ENCODE data around the gene KCNJ5. TPM values are rescaled to one million over a fixed set of nuclear protein-coding genes. Genes with fewer than 3 reads are reported as not detected.

The KCNJ5 gene
- total and polyA plus RNA-seq, 2 experiments from 2014 or later: under 0.01 TPM; not detected in 1

DNA sequence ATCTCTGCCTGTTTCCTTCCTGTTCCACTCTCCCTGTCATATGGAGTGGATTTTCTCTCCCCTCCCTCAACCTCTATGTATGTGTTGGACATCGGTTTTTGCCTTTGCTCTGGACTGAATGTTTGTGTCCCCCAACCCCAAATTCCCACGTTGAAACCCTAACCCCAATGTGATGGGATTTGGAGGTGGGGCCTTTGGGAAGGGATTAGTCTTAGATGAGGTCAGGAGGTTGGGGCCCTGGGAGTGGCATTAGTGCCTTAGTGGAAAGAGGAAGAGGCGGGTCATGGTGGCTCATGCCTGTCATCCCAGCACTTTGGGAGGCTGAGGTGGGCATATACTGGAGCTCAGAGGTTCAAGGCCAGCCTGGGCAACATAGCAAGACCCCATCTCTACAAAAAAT lies 39.9 kb downstream of the KCNJ5 start:
- H3K4me3 ChIP-seq: no peak overlapping the region
- no peaks in the 10 kb centered on the region for H3K9me2 ChIP-seq (ENCODE audit: insufficient read depth)
- H2AFZ ChIP-seq: no peak overlapping the region
- H3K79me2 ChIP-seq (ENCODE audit: insufficient read depth): no peaks in the 10 kb centered on the region
- 61 to 64% methylated on average over 3 of the region's 3 CpGs for WGBS, 2 experiments (ENCODE audit: low coverage in 1 of 2, low lambda C conversion rate in 2 of 2, missing lambda C conversion rate in 2 of 2)
- no peaks in the 10 kb centered on the region for H4K20me1 ChIP-seq (ENCODE audit: insufficient read depth)
- H3K9ac ChIP-seq: no peak overlapping the region
- no peak for TF ChIP-seq EZH2 (IDR thresholded peaks at IDR 0.05; ENCODE audit: insufficient read depth, poor library complexity, severe bottlenecking)
- H3K27me3 ChIP-seq (replicated peaks; ENCODE audit: insufficient read depth): peaks cover 18% of the 10 kb centered on the region
- DNase-seq: no peak
- no peaks in the 10 kb centered on the region for H3F3A ChIP-seq (ENCODE audit: insufficient read depth)
- in situ Hi-C loops (cut with MboI): no loop called here
- no peaks in the 10 kb centered on the region for H3K9me3 ChIP-seq (ENCODE audit: low read depth)
- H3K4me1 ChIP-seq (ENCODE audit: insufficient read depth): no peaks in the 10 kb centered on the region
- H3K36me3 ChIP-seq (ENCODE audit: low read depth): no peaks in the 10 kb centered on the region
- H3K4me2 ChIP-seq (ENCODE audit: unreplicated experiment): no peak overlapping the region
- no peak overlapping the region for H3K27ac ChIP-seq

DNA sequence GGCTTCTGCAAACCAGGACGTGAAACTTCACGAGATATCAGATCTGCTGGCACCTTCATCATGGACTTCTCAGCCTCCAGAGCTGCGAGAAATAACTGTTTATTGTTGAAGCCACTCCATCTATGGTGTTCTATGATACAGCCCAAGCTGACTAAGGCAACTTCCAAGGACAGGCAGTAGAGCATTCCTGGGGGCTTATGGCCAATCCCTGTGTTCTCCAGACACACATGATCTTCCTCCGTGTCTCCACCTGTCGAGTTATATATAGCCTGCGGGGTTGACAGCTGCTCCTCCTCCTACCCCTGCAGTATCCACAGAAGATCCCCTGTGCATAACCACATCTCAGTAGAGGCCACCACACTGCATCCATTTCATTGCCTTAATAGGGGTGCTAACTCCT lies 40.5 kb downstream of the KCNJ5 start:
- Histone ChIP-seq H3K27ac (no peak overlapping the region), H2AFZ (no peak overlapping the region), H3K4me1 (ENCODE audit: insufficient read depth) (no peaks in the 10 kb centered on the region), H3K9ac (no peak overlapping the region), H3K36me3 (ENCODE audit: low read depth) (no peaks in the 10 kb centered on the region), H3K4me3 (no peak overlapping the region), H3K4me2 (ENCODE audit: unreplicated experiment) (no peak overlapping the region), H3K79me2 (ENCODE audit: insufficient read depth) (no peaks in the 10 kb centered on the region), H3K9me3 (ENCODE audit: low read depth) (no peaks in the 10 kb centered on the region), H3F3A (ENCODE audit: insufficient read depth) (no peaks in the 10 kb centered on the region), H4K20me1 (ENCODE audit: insufficient read depth) (no peaks in the 10 kb centered on the region), H3K27me3 (replicated peaks; ENCODE audit: insufficient read depth) (peaks cover 13% of the 10 kb centered on the region), H3K9me2 (ENCODE audit: insufficient read depth) (no peaks in the 10 kb centered on the region)
- in situ Hi-C loops (cut with MboI): no loop called here
- 74 to 78% methylated on average over 6 of the region's 6 CpGs for WGBS, 2 experiments (ENCODE audit: low coverage in 1 of 2, low lambda C conversion rate in 2 of 2, missing lambda C conversion rate in 2 of 2)
- TF ChIP-seq EZH2 (IDR thresholded peaks at IDR 0.05; ENCODE audit: insufficient read depth, poor library complexity, severe bottlenecking): no peak
- no peak for DNase-seq

DNA sequence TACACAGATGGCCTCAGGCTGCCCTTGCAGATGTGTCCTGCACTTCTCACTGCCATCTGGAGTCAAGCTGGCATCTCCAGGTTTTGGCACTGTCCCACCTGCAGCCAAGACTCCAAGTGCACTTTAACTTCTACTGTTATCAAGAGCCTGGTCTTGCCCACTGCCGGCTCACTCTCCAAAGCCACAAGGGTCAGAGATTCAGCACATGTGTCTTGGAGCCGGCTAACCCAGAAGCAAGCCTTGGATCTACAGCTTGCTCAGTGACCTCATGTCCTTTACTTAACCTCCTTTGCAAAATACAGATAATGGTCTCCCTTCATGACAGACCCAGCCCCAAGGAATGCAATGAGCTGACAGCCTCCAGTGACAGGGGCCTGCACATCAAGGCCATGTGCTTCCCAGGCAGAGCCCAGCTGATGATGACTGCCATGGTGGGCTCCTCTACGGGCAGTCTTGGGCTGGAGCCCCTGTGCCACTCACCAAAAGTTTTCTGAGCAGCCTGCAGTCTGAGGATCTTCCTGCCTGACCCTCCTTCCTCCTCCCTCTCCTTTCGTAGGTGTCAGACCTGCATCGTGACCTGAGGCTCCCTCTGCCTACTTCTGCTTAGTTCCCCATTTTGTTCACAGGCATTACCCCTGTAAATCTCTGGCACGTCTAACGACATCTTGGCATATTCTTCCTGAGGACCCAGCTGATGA lies 42.5 kb downstream of the KCNJ5 start:
- Histone ChIP-seq H3K4me1 (ENCODE audit: insufficient read depth) (no peaks in the 10 kb centered on the region), H3K9me3 (ENCODE audit: low read depth) (no peaks in the 10 kb centered on the region), H4K20me1 (ENCODE audit: insufficient read depth) (no peaks in the 10 kb centered on the region), H3K27me3 (replicated peaks; ENCODE audit: insufficient read depth) (peaks cover 7% of the 10 kb centered on the region; the same call in 1 of the 2 replicates), H3K9ac (no peak overlapping the region), H3K36me3 (ENCODE audit: low read depth) (no peaks in the 10 kb centered on the region), H3K27ac (no peak overlapping the region), H3K4me2 (ENCODE audit: unreplicated experiment) (no peak overlapping the region), H2AFZ (no peak overlapping the region), H3K79me2 (ENCODE audit: insufficient read depth) (no peaks in the 10 kb centered on the region), H3F3A (ENCODE audit: insufficient read depth) (no peaks in the 10 kb centered on the region), H3K4me3 (no peak overlapping the region), H3K9me2 (ENCODE audit: insufficient read depth) (no peaks in the 10 kb centered on the region)
- in situ Hi-C loops (cut with MboI): no loop called here
- WGBS, 2 experiments (ENCODE audit: low coverage in 1 of 2, low lambda C conversion rate in 2 of 2, missing lambda C conversion rate in 2 of 2): 63 to 64% methylated on average over 7 of the region's 7 CpGs
- DNase-seq: no peak
- TF ChIP-seq EZH2phosphoT487 (IDR thresholded peaks at IDR 0.05; ENCODE audit: insufficient read depth, low read depth): no peak
- no peak for TF ChIP-seq EZH2 (IDR thresholded peaks at IDR 0.05; ENCODE audit: insufficient read depth, poor library complexity, severe bottlenecking)

DNA sequence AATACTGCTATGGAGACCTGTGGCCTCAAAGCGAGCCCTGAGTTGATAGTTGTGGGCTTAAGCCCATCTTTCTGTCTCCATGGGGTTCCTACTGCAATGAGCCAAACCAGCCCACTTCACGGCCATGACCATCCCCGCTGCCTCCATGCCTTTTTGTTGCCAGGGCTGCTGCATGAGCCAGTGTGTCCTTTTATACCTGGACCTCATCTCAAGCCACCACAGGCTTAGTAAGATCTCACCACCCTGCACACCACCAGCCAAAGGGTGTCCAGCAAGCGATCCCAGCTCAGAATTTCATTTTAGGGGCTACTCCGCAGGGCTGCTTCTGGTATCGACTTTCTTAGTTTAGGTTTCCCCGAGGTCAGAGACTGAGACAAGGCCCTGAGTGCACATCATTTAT lies 43.2 kb downstream of the KCNJ5 start:
- 72 to 74% methylated on average over 7 of the region's 7 CpGs for WGBS, 2 experiments (ENCODE audit: low coverage in 1 of 2, low lambda C conversion rate in 2 of 2, missing lambda C conversion rate in 2 of 2)
- H3K9me3 ChIP-seq (ENCODE audit: low read depth): no peaks in the 10 kb centered on the region
- peaks cover 11% of the 10 kb centered on the region; the same call in 1 of the 2 replicates for H3K27me3 ChIP-seq (replicated peaks; ENCODE audit: insufficient read depth)
- H3K4me3 ChIP-seq: no peak overlapping the region
- no peaks in the 10 kb centered on the region for H3F3A ChIP-seq (ENCODE audit: insufficient read depth)
- H4K20me1 ChIP-seq (ENCODE audit: insufficient read depth): no peaks in the 10 kb centered on the region
- H3K9me2 ChIP-seq (ENCODE audit: insufficient read depth): no peaks in the 10 kb centered on the region
- in situ Hi-C loops (cut with MboI): no loop called here
- no peaks in the 10 kb centered on the region for H3K79me2 ChIP-seq (ENCODE audit: insufficient read depth)
- no peaks in the 10 kb centered on the region for H3K36me3 ChIP-seq (ENCODE audit: low read depth)
- H3K9ac ChIP-seq: no peak overlapping the region
- H3K4me1 ChIP-seq (ENCODE audit: insufficient read depth): no peaks in the 10 kb centered on the region
- TF ChIP-seq EZH2phosphoT487 (IDR thresholded peaks at IDR 0.05; ENCODE audit: insufficient read depth, low read depth): no peak
- no peak overlapping the region for H2AFZ ChIP-seq
- H3K27ac ChIP-seq: no peak overlapping the region
- no peak overlapping the region for H3K4me2 ChIP-seq (ENCODE audit: unreplicated experiment)
- no peak for DNase-seq

DNA sequence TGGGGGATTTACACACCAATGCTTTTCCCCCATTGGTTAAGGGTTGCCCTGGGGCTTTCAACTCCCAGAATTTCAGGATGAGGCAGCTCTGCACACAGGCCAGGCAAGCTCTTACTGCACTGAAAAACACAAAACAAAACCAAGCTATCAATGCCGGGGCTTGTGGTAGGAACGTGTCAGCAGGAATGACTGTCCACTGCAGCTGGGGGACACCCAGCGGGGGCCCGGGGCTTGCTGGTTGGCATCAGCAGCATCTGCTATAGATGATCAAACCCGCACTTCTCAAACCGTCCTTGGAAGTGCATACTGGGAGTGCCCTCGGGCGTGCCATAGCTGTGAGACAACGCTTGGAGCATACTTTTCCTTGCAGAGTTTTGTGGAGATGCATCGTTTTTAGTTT lies 43.8 kb downstream of the KCNJ5 start:
- no peaks in the 10 kb centered on the region for H3K36me3 ChIP-seq (ENCODE audit: low read depth)
- no peak for DNase-seq
- TF ChIP-seq EZH2phosphoT487 (IDR thresholded peaks at IDR 0.05; ENCODE audit: insufficient read depth, low read depth) (no peak), EZH2 (IDR thresholded peaks at IDR 0.05; ENCODE audit: insufficient read depth, poor library complexity, severe bottlenecking) (no peak)
- H3K9ac ChIP-seq: no peak overlapping the region
- H3K4me2 ChIP-seq (ENCODE audit: unreplicated experiment): no peak overlapping the region
- no peaks in the 10 kb centered on the region for H3K79me2 ChIP-seq (ENCODE audit: insufficient read depth)
- 81 to 86% methylated on average over 10 of the region's 10 CpGs for WGBS, 2 experiments (ENCODE audit: low coverage in 1 of 2, low lambda C conversion rate in 2 of 2, missing lambda C conversion rate in 2 of 2)
- no peak overlapping the region for H2AFZ ChIP-seq
- H3K9me3 ChIP-seq (ENCODE audit: low read depth): no peaks in the 10 kb centered on the region
- in situ Hi-C loops (cut with MboI): no loop called here
- H4K20me1 ChIP-seq (ENCODE audit: insufficient read depth): no peaks in the 10 kb centered on the region
- no peaks in the 10 kb centered on the region for H3F3A ChIP-seq (ENCODE audit: insufficient read depth)
- no peak overlapping the region for H3K27ac ChIP-seq
- no peaks in the 10 kb centered on the region for H3K4me1 ChIP-seq (ENCODE audit: insufficient read depth)
- peaks cover 17% of the 10 kb centered on the region for H3K27me3 ChIP-seq (replicated peaks; ENCODE audit: insufficient read depth)
- no peaks in the 10 kb centered on the region for H3K9me2 ChIP-seq (ENCODE audit: insufficient read depth)
- no peak overlapping the region for H3K4me3 ChIP-seq
